Measurements from ENCODE around the gene SPDEF. TPM values are rescaled to one million over a fixed set of nuclear protein-coding genes. Genes with fewer than 3 reads are reported as not detected.

Gene SPDEF
- total and polyA plus RNA-seq, 2 of the 13 experiments (the other 11 are each of a cell fraction or from before 2014, with no cell fraction given), result not detected

DNA sequence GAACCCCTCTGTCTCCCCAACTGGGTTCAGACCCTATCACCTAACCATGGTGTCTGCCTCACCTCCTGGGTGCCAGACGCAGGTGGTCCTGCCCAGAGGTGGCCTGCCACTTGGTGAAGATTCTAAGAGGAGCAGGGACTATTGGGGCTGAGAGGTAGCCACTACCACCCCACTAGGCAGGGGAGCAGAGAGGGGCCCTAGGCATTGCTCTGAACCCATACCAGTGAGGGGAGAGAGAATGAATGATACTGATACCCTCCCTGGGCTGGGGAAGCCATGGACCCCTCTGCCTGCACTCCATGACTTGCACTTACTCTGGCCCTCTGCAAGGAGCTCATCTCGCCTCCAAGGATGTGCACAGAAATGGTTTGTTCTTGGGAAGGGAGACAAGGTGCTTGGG is 31.7 kb upstream of the SPDEF start (continued):
- TF ChIP-seq ZNF614 (CRISPR knock-in tag; IDR thresholded peaks at IDR 0.05; ENCODE audit: borderline replicate concordance), result no peak
- TF ChIP-seq SNRNP70 (IDR thresholded peaks at IDR 0.05; ENCODE audit: low read depth, low read length), result no peak
- TF ChIP-seq, protein P1, sequence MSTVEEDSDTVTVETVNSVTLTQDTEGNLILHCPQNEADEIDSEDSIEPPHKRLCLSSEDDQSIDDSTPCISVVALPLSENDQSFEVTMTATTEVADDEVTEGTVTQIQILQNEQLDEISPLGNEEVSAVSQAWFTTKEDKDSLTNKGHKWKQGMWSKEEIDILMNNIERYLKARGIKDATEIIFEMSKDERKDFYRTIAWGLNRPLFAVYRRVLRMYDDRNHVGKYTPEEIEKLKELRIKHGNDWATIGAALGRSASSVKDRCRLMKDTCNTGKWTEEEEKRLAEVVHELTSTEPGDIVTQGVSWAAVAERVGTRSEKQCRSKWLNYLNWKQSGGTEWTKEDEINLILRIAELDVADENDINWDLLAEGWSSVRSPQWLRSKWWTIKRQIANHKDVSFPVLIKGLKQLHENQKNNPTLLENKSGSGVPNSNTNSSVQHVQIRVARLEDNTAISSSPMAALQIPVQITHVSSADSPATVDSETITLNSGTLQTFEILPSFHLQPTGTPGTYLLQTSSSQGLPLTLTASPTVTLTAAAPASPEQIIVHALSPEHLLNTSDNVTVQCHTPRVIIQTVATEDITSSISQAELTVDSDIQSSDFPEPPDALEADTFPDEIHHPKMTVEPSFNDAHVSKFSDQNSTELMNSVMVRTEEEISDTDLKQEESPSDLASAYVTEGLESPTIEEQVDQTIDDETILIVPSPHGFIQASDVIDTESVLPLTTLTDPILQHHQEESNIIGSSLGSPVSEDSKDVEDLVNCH (CRISPR knock-in tag; IDR thresholded peaks at IDR 0.05), result no peak
- no peak for TF ChIP-seq GATA4 (IDR thresholded peaks at IDR 0.05; ENCODE audit: borderline replicate concordance, low read depth)
- no peak for TF ChIP-seq FOSL1 (CRISPR knock-in tag; IDR thresholded peaks at IDR 0.05; ENCODE audit: borderline replicate concordance)
- no peak for TF ChIP-seq ZNF547 (CRISPR knock-in tag; IDR thresholded peaks at IDR 0.05)
- no peak for TF ChIP-seq MED1 (CRISPR knock-in tag; IDR thresholded peaks at IDR 0.05)
- TF ChIP-seq, protein P2, sequence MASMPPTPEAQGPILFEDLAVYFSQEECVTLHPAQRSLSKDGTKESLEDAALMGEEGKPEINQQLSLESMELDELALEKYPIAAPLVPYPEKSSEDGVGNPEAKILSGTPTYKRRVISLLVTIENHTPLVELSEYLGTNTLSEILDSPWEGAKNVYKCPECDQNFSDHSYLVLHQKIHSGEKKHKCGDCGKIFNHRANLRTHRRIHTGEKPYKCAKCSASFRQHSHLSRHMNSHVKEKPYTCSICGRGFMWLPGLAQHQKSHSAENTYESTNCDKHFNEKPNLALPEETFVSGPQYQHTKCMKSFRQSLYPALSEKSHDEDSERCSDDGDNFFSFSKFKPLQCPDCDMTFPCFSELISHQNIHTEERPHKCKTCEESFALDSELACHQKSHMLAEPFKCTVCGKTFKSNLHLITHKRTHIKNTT (CRISPR knock-in tag; IDR thresholded peaks at IDR 0.05), result no peak
- TF ChIP-seq EEA1 (CRISPR knock-in tag; IDR thresholded peaks at IDR 0.05; ENCODE audit: borderline replicate concordance), result no peak
- no peak for TF ChIP-seq GABPB1 (CRISPR knock-in tag; IDR thresholded peaks at IDR 0.05)
- no peak for TF ChIP-seq MIER3 (CRISPR knock-in tag; IDR thresholded peaks at IDR 0.05; ENCODE audit: borderline replicate concordance)
- no peak for TF ChIP-seq SMAD9 (CRISPR knock-in tag; IDR thresholded peaks at IDR 0.05)

Data from HepG2 (cell line).